Stimulated activated CD4-positive, alpha-beta T cell treated with anti-CD3 and anti-CD28 coated beads, TNF-alpha, amount 100 ng/mL, for 48 hours (primary cell): ENCODE measurements around the gene CDYL2.
"Not testable (repeated sequence)": the region's sequence is repeated elsewhere in the genome, so short reads cannot be mapped to it uniquely, and the experiment has no call there.

Source experiments
- DNase-seq, 3 donors: peaks; one replicate each; pipeline ENCODE4 v3.0.0-alpha.2; 2020; ENCODE audit warnings: low read depth in 3 of 3

The CDYL2 gene

DNA sequence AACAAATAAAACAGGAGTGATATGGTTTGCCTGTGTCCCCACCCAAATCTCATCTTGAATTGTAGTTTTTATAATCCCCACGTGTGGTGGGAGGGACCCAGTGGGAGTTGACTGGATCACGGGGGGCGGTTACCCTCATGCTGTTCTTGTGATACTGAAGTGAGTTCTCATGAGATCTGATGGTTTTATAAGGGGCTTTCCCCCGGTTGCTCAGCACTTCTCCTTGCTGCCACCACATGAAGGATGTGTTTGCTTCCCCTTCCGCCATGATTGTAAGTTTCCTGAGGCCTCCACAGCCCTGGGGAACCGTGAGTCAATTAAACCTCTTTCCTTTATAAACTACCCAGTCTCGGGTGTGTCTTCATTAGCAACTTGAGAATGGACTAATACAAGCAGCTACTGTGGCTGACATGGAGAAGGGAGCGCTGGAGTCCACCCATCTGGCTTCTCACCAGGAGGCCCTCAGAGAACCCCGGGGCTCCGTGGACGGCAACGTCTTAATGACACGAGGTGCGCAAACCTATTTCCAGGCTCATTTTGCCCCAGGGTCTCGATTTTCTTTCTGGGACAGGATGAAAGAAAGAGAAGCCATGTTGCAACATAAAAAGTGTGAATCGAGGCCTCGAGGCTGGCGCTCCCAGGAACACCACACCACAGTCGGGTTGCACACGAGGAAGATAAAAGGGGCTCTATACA is 134.1 kb downstream of the CDYL2 start:
- DNase-seq = peak in 1 of 3 donors; percentile 10

DNA sequence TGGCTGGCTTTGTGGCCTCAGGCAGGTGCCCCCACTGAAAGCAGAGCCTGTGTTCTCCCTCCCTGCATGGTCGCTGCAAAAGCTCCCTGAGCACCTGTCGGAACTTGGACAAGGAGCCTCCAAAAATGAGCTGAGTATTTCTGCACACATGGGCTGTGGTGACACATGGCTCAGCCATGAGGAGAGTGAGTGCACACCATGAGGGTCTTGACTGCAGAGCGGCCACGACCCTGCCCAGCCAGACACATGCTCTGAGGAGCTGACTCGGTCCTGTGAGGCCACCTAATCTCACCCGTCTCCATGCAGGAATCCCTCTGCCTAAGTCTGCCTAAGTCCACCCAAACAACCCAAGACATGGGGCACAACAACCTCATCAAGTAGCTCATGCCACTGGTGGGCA is 134.7 kb downstream of the CDYL2 start:
- no peak for DNase-seq

DNA sequence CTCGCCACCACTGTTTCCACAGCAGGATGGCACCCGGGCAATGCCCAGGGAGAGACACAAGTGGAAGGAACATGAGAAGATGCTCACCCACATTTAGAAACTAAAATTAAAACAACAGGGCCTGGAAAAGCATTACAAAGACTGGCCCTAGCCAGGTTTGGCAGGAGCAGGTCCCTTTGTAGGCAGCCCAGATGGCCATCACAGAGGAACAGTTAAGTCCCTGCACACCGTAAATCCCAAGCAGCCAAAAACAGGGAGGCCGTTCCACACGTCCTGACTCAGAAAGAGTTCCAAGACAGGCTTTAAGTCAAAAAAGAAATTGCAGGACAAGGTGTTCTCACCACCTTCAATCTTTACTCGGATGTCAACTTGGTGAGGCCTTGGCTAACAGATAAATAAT is 136.5 kb downstream of the CDYL2 start:
- DNase-seq = no peak

DNA sequence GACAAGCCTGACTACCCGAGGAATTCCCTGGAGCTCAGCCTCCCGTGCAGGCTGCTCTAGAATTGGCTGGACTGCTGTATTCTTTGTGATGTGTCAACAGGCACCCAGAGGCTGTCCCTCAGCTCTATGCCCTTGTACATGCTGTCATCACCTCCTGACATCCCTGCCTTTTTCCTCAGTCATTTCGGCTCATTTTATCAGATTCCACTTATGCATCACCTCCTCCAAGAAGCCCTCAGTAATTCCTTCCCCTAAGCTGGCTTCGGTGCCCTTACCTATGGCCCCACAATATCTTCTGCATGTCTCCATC is 137.2 kb downstream of the CDYL2 start:
- no peak for DNase-seq

DNA sequence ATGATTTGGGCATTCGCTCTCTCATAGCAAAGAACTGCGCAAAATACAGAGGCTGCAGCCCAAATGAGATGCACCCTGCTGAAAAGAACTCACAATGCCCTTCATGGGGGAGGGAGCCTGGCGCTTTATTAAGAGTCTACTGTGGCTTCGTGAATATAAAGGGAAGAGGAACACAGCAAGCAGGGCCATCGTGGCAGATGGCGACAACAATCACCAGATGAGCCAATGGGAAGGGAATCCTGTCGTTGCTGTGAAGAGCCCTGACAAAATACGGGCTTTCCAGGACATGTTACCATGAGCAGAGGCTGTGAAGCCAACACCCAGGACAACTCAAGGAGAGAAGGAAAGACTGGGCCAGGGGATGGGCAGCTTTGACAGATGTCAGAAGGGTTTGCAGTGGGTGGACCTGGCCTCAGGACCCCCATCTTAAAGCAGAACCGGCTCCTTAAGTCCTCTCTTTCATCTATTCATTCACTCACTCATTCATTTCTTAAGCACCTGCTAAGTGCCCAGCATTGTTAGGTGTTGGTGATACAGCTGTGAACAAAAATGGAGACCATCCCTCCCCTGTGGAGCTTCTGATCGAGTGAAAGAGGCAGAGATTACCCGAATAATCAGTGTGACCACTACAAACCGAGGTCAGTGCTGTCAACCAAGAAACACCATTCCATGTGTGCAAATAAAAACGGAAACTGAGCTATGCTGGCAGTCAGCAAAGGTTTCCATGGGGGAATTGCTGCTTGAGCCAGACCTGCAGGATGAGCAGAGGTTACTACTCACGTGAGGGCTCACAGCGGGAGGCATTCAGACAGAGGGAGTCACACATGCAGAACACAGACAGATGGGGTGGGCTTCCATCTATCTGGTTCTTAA is 137.8 kb downstream of the CDYL2 start:
- DNase-seq = no peak

DNA sequence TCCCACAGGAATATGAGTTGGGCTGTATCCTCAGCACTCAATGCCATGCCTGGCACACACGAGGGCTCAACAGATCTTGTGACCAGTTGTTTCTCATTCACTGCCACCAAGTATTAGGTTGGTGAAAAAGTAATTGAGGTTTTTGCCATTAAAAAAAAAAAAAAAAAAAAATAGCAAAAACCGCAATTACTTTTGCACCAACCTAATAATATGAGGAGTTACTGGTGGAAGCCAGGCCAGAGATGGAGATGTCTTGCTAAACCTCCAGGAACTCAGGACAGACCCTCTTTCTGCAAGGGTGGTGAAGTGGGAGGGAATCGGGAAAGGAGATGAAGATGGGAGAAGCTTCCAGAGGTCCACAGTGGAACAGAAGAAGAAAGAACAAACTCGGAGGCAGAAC is 139.0 kb downstream of the CDYL2 start:
- DNase-seq = no peak

DNA sequence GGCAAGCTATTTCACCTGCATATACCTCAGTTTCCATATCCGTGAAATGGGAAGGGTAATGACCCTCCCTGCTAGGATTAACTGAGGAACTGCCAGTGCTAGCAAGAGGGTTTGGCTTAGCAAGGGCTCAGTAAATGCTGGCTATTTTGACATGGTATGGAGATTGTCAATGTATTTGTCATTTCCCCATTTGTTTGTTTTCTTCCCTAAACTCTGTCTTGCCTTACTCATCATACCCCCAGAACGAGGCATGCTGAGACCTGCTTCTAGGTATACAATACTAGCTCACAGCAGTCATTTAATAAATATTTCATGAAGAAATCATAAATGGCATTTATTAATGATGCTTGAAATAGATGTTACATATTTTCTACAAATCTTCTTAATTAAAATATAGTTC is 139.6 kb downstream of the CDYL2 start:
- no peak for DNase-seq

DNA sequence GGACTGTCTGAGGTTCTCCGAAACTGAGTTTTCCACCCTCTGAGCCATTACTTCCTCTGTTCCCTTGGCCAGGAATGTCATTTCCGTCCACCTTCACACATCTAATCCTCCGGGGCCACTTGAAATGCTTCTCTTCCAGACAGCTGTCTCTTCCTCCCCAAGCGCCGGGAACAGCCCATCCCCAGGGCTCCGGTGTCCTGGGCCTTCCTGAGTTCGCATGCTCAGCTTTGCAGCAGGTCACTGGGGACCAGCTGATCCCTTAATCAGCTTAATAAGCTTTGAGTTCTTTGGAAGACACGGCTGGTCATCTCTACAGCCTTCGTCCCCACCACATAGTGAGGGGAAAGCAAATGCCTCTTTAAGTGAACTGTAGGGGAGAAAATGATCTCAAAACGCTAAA is 140.2 kb downstream of the CDYL2 start:
- DNase-seq = no peak

DNA sequence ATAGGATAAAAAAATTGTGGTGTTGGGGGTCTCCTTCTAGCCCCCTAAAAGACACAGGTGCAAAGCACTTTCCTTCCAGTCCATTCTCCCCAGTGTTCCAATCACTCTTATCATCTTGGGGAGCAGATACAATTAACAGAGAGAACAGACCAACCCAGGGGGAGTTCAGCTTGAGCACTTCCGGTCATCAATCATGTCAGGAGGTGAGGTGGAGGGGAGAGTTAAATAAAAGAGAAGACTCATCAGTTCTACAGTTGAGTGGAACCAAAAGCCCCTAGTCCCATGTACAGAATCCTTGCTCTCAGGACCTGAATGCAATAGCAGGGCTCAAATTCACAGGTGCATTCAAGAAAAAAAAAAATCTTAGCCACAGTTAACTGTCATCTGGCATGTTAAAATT is 141.3 kb downstream of the CDYL2 start:
- DNase-seq = no peak

DNA sequence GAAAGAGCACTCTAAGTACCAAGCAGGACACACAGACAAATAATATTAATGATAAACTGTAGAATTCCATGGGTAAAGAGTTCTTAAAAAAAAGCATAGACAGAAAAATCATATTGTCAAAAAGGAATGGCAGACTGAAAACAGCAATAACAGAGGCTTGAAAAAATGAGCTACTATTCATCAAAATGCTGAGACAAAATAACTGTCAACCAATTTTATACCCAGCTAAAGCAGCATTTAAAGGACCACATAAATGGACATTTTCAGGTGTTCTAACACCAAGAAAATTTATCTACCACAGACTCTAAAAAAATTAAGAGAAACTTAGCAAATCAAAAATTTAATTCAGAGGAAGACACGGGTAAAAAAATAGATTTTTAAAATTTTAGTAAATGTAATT is 144.5 kb downstream of the CDYL2 start:
- DNase-seq = no peak

DNA sequence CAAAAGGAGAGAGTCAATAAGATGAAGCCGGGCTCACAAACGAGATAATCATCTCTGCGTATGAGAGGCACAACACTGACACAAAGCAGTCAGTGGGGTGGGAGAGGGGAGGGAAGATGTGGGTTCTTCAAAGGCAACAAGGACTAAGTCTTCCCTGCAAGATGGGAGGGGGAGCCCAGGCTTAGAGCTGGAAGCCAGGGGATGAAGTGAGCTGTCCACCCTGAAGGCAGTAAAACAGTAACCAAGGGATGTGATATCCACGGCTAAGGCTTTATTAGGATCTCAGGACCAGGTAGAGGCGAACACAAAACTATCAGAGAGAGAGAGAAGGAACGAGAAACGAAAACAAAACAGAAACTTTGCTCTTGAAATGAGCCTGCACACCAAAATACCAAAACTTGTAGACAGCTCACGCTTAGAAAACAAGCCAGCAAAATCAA is 147.7 kb downstream of the CDYL2 start:
- peak in 1 of 3 donors; percentile 14 for DNase-seq

DNA sequence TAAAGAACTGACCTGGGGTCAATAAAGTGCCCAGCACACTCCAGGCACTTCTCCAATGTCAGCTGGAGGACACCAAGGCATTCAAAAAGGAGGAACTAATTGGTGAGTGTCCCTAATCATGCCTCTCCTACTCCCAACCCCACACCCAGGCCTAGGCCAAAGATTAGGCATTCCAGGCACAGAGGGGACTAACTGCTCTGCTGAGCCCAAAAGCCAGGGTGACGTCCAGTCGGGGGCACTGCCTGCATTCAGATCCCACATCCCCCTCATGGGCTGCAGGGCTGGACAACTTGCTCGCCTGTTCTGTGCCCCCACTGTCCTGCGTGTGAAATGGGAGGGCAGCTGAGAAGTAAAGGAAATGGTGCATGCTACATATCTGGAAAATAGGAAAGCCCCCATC is 148.2 kb downstream of the CDYL2 start:
- no peak for DNase-seq

DNA sequence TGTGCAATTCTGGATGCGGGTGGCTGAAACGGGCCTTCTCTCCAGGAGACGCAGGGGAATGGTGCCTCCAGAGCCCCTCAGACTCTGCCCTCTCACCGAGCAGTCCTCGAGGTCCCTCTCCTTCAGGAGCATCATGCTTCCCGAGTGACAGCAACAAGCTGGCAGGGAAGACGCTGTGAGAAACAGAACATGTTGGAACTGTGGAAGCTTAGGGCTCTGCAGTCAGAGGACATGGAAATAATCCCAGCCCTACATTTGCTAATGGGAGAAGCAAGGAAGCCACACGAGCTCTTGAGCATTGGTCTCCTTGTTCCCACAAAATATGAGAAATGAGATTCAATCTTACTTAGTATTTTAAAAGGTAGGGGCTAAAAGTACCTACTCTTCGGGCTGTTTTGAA is 148.6 kb downstream of the CDYL2 start:
- no peak for DNase-seq

DNA sequence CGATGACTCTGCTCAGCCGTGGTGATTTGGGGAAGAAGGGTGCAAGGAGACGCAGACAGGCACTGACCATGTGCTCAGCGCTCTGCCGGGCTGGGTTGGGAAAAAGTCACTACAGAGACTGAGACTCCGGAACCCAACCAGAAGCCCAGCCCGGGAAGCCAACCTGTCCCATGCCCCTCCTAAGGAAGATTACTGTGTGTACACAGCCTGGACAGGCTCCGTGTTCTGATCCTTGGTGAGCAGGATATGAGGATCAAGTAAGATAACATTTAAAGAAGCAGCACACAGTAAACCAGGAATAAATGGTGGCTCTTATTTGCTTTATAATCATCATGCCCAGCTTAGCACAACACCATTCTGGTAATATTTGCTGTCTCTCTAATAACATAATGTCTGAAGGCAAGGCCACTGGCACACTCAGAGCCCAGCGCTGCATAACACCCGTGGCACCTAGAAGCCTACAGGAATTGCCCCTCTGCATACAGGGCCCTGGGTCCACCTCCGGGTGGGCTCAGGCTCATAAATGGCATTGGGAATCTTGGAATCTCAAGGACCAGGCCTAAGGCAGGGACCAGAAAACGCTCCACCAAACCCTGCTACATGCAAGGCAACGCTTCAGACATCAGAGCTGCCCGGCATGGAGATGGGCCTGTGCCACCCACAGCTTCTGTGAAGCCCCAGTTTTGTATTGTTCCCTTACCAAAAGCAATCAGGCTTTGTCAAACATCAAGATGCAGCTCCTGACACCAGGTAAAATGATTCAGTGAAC is 150.1 kb downstream of the CDYL2 start:
- no peak for DNase-seq

DNA sequence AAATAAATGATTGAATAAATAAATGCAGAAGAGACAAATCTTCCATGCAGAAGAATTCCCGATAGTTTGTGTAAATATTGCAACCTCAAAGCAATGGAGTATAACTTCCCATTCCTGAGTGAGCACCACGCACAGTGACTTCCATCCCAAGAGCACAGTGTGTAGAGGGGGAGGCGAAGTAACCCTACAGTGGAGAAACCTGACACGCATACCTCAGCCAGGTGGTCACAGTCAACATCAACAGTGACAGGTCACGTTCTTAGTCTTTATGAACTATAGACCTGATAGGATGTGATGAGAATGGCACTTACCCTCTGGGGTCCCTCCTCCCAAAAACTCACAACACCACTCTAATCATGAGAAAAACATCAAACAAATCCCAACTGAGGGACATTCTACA is 152.0 kb downstream of the CDYL2 start:
- no peak for DNase-seq

DNA sequence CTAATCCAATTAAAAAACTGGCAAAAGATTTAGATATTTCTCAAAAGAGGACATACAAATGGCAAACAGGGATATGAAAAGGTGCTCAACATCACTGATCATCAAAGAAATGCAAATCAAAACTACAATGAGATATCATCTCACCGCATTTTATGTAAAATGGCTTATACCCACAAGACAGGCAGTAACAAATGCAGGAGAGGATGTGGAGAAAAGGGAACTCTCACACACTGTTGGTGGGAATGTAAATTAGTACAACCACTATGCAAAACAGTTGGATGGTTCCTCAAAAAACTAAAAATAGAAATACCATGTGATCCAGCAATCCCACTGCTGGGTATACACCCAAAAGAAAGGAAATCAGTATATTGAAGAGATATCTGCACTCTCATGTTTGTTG is 154.1 kb downstream of the CDYL2 start:
- DNase-seq = not testable (repeated sequence)

DNA sequence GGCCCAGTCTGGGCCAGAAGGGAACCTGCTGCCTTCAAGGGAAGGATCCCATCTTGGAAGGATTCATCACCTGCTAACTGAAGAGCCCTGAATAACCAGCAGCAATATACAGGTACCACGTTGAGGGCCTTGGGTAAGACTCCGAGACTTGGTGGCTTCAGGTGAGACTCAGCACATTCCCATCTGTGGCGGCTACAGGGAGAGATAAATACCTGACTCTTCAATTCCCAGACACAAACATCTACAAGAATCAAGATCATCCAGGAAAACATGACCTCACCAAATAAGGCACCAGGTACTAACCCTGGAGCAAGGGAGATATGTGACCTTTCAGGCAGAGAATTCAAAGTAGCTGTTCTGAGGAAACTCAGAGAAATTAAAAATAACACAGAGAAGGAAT is 164.1 kb downstream of the CDYL2 start:
- DNase-seq = no peak

DNA sequence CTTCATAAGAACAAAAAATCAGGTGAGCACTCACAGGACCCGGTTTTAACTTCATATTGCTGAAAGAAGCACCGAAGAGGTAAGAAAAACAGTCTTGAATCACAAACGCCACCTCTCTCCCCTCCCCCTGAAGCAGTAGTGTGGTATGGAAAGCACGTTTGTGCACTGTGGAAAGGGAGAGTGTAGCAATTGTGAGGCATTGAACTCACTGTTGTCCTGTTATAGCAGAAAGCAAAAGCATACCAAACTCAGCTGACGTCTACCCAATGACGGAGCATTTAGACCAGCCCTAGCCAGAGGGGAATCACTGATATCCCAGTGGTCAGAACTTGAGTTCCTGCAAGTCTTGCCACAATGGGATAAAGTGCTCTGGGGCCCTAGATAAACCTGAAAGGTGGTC is 164.8 kb downstream of the CDYL2 start:
- no peak for DNase-seq

DNA sequence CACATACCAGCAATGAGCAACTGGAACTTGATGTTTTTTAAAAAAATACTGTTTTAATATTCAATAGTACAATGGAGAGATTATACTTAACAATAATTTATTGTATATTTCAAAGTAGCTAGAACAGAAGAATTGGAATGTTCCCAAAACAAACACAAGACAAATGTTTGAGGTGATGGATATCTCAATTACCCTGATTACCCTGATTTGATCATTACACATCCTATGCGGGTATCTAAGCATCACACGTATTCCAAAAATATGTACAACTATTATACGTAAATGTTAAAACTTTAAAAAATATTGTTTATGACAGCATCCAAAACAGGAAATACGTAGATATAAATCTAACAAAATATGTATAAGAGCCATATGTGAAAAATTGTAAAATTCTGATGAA is 166.8 kb downstream of the CDYL2 start:
- DNase-seq = no peak

DNA sequence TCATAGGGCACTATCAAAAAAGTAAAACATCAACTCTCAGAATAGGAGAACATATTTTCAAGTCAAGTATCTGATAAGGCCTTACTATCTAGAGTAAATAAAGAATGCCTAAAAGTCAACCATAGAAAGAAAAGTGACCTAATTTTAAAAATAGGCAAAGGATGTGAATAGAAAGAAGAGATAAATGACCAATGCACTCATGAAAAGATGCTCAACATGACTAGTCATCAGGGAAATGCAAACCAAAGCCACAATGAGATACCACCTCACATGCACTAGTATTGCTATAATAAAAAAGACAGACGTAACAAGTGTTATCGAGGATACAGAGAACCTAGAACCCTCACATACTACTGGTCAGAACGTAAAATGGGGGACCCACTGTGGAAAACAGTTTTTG is 172.8 kb downstream of the CDYL2 start:
- DNase-seq = no peak

DNA sequence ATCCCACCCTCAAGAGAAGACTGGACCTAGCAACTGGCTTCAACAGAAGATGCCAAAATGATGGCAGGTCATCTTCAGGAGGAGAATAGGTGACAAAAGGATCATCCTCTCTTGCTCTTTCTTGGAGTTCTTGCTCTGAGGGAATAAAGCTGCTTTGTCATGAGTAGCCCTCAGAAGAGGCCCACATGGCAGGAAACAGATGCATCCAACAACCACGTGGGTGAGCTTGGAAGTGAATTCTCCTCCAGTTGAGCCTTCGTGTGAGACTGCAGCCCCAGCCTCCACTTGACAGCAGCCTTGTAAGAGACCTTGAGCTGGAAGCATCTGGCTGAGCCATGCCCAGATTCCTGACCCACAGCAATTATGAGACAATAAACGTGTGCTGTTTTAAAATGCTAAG is 176.1 kb downstream of the CDYL2 start:
- no peak for DNase-seq

DNA sequence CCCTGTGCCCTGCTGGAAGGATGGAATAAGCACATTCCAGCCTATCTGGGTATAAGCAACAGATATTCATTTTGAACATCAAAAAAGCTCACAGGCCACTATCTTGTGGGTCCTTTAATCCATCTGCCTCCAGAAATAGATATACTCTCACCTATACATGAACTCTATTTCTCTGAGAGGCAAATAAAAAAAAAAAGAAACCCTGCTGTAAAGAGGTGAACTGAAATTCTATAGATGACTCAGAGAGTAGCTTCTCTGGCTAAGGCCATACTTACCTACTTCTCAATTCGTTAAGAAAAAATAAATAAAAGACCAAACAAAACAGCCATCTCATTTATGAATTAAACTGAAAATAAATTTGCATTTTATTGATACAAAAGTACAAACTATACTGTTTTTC is 177.3 kb downstream of the CDYL2 start:
- DNase-seq = no peak

DNA sequence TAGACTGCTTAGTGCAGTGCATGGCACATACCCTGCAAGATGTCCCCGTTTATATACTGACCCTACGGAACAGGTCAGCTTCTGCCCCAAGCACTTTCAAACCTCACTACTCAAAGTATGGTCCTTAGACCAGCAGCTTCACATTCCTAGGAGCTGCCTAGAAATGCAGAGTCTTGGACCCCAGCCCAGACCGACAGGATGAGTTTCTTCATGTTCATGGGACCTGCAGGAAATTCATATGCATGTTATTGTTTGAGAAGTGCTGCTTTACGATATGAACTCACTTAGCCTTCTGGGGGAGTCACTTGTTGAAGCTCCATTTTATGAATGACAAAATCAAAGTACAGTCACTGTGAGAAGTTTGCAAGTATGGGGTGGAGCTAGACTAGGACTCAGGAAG is 181.0 kb downstream of the CDYL2 start:
- DNase-seq = no peak
